Measurements from ENCODE around the gene IFFO2.

Gene IFFO2

GRCh38 chr1:18942340-18942739 is 14.1 kb downstream of the IFFO2 start:
- POLR2A ChIA-PET, result no interaction called here
- DNase-seq (ENCODE audit: extremely low spot score), result no peak
- TF ChIP-seq CTCF (IDR thresholded peaks at IDR 0.05; ENCODE audit: control extremely low read depth, extremely low read depth, low read depth, missing control alignments), result no peak
- CTCF ChIA-PET, result interaction anchor here (0.6 to 4.4 kb wide), 6 partner anchors 9 to 35 kb away, joined by 3 to 18 read pairs (median 5); no protein-coding TSS in a partner anchor

DNA sequence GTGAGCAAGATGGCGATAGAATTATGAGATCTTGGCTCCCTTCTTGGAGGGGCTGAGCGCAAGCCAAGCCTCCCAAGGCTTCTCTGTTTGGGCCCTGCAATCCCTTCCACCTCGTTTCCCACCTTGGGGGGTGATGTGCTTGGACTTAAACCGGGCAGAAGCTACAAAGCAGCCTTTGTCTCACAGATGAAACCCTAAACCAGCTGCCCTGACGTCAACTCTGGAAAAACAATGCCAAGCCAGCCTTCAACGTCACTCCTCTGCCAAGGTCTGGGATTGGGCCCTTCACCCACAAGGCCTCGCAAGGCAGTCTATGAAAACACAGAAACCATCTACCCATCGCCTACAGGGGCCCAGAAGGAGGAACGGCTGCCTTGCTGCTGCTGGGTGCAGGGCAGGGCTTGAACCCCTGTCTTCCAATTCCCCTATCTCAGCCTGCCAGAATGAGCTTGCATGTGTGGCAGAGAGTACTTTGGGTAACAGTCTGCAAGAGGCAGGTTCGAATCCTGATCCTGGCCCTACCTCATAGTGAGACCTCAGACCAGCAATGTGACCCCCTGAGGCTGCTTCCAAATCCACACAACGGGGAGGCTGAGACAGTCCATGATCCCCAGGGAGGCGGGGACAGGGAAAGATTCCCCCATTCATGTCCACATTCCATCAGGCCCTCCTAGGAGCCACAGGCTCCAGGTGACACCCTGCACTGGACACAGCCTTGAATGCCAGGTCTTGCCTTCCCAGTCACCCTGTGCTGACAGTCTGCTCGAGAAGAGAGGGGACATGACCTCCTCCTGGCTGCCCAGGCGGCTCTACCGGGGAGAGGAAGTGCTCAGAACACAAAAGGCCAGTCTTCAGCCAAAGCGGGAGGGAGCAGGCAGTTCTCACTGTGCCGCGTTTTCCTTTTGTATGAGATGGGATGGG is 15.0 kb downstream of the IFFO2 start:
- ChIA-PET POLR2A (interaction anchor here (1.8 kb wide), 1 partner anchor 9 kb away, joined by 5 read pairs; no protein-coding TSS in a partner anchor), CTCF (interaction anchor here (0.6 to 4.4 kb wide), 8 partner anchors 9 to 34 kb away, joined by 3 to 18 read pairs (median 5); no protein-coding TSS in a partner anchor)
- TF ChIP-seq CTCF (IDR thresholded peaks at IDR 0.05; ENCODE audit: control extremely low read depth, extremely low read depth, low read depth, missing control alignments), result no peak
- no peak for DNase-seq (ENCODE audit: extremely low spot score)

DNA sequence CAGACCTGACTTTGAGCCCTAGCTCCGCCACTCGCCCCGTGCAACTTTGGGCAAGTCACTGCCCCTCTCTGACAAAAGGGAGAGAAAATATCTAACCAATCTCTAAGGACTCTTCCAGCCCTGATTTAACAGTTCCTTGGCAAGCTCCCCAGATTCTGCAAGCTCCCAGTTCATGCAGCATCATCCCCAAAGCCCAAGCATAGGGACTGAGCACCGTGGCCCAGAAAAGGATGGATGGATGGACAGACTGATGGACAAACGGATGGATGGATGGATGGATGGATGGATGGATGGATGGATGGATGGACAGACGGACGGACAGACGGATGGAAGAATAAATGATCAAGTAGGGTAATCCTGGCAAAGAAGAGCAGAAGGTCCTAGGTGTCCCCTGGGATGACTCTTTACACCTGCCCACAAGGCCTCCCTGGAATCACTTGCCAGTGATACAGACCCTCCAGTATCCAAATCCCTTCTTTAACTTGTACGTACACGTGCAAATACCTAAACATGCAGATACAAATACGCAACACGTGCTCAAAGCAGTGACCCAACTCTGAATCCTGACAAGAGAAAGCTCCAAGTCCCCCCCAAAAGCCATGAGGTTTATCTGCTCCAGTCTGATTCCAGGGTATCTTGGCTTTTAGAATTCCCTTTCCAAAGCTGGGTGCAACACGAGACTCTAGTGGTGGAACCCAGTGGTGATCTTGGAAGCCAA is 16.0 kb downstream of the IFFO2 start:
- ChIA-PET CTCF (interaction anchor here (0.8 to 4.4 kb wide), 7 partner anchors 10 to 27 kb away, joined by 3 to 18 read pairs (median 3); no protein-coding TSS in a partner anchor), POLR2A (interaction anchor here (1.8 kb wide), 1 partner anchor 10 kb away, joined by 5 read pairs; no protein-coding TSS in a partner anchor)

GRCh38 chr1:18939398-18940302 is 16.8 kb downstream of the IFFO2 start:
- CTCF ChIA-PET, result interaction anchor here (0.8 to 4.4 kb wide), 8 partner anchors 11 to 32 kb away, joined by 3 to 18 read pairs (median 4); no protein-coding TSS in a partner anchor
- POLR2A ChIA-PET, result interaction anchor here (1.8 kb wide), 1 partner anchor 11 kb away, joined by 5 read pairs; no protein-coding TSS in a partner anchor
- no peak for DNase-seq (ENCODE audit: extremely low spot score)
- no peak for TF ChIP-seq CTCF (IDR thresholded peaks at IDR 0.05; ENCODE audit: control extremely low read depth, extremely low read depth, low read depth, missing control alignments)

More for the DNA sequence above, 16.0 kb downstream of the IFFO2 start:
- TF ChIP-seq CTCF (IDR thresholded peaks at IDR 0.05; ENCODE audit: control extremely low read depth, extremely low read depth, low read depth, missing control alignments), result no peak
- DNase-seq (ENCODE audit: extremely low spot score), result no peak

DNA sequence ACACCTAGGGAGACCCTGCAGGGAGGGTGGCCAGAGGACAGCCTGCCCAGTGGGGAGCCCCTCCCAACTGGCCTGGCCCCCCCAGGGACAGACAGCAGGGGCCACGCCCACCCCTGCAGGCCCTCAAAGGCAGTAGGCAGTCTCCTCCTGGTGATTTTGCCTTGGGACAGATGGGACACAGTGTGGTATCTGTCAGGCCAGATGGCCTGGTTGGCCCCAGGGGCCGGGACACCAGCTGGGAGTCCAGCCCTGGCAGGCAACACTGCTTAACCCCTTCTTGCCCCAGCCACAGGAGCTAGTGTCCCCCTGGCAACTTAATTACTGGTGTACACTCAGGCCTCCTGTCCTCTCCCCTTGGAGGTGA is 17.8 kb downstream of the IFFO2 start:
- TF ChIP-seq CTCF (IDR thresholded peaks at IDR 0.05; ENCODE audit: control extremely low read depth, extremely low read depth, low read depth, missing control alignments), result no peak
- no peak for DNase-seq (ENCODE audit: extremely low spot score)
- CTCF ChIA-PET, result interaction anchor here (1.1 to 4.4 kb wide), 4 partner anchors 12 to 31 kb away, joined by 3 to 18 read pairs (median 4); no protein-coding TSS in a partner anchor
- POLR2A ChIA-PET, result interaction anchor here (1.4 kb wide), 1 partner anchor 9 kb away, joined by 5 read pairs; no protein-coding TSS in a partner anchor

All from GM10248 (cell line).